Measurements from ENCODE around the gene KLRF1.

Gene KLRF1

GRCh38 chr12:9786726-9787717 lies 40.3 kb upstream of the KLRF1 start:
- Histone ChIP-seq H3K9me2 (ENCODE audit: low read depth, low read length) (no peaks in the 10 kb centered on the region), H3K9me3 (ENCODE audit: low read length) (no peaks in the 10 kb centered on the region), H3K27me3 (ENCODE audit: insufficient read depth, low read length) (no peaks in the 10 kb centered on the region; the same call in 1 of the 2 replicates), H2AFZ (ENCODE audit: low read length) (no peak overlapping the region), H3K36me3 (ENCODE audit: insufficient read depth, low read length) (no peaks in the 10 kb centered on the region), H3K4me3 (ENCODE audit: low read depth, low read length, poor library complexity, severe bottlenecking) (no peak overlapping the region), H3K27ac (ENCODE audit: low read depth, low read length, poor library complexity, severe bottlenecking) (no peak overlapping the region), H4K20me1 (ENCODE audit: insufficient read depth, low read length) (no peaks in the 10 kb centered on the region), H3K9ac (ENCODE audit: low read length) (no peak overlapping the region), H3K4me1 (ENCODE audit: insufficient read depth, low read length, severe bottlenecking) (no peaks in the 10 kb centered on the region), H3K79me2 (ENCODE audit: insufficient read depth, low read length) (no peaks in the 10 kb centered on the region), H3K4me2 (ENCODE audit: low read length) (no peak overlapping the region), H3F3A (ENCODE audit: insufficient read depth, low read length) (no peaks in the 10 kb centered on the region)
- no peak for TF ChIP-seq EZH2 (IDR thresholded peaks at IDR 0.05; ENCODE audit: borderline replicate concordance, low read length)
- no peak for TF ChIP-seq CTCF (IDR thresholded peaks at IDR 0.05; ENCODE audit: low read length)

DNA sequence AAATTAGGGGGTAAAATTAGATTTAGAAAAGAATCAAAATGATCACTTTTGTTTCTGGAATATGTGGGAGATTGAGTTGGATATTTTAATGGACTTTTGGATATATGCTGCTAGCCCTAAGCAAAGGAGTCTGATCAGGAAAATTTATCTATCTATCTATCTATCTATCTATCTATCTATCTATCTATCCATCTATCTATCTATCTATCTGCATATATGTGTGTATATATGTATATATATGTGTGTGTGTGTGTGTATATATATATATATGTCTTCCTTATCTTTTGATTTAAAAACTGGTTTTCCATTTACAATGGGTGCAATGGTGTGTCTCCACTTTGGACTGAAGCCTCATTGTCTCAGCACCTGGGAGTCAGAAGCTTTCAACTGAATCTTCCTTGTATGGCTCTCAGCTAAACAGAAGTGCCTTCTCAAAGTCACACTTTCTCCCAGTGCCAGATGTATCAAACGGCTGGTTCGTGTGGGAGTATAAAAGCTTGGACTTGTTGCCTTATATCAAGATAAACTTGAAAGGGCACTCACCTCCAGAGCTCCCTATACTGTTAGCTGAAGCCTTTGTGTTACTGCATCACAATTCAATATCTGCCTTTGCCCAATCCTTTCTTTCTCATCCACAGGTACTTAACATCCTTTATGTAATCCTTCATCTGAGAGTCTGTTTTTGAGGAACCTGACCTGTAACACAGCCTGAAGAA lies 34.9 kb upstream of the KLRF1 start:
- H3K27ac ChIP-seq (ENCODE audit: low read depth, low read length, poor library complexity, severe bottlenecking): no peak overlapping the region
- no peak overlapping the region for H3K9ac ChIP-seq (ENCODE audit: low read length)
- no peaks in the 10 kb centered on the region for H3F3A ChIP-seq (ENCODE audit: insufficient read depth, low read length)
- H3K4me2 ChIP-seq (ENCODE audit: low read length): no peak overlapping the region
- TF ChIP-seq CTCF (IDR thresholded peaks at IDR 0.05; ENCODE audit: low read length): no peak
- no peak for TF ChIP-seq EZH2 (IDR thresholded peaks at IDR 0.05; ENCODE audit: borderline replicate concordance, low read length)
- H3K9me3 ChIP-seq (ENCODE audit: low read length): no peaks in the 10 kb centered on the region
- H3K79me2 ChIP-seq (ENCODE audit: insufficient read depth, low read length): no peaks in the 10 kb centered on the region
- H4K20me1 ChIP-seq (ENCODE audit: insufficient read depth, low read length): no peaks in the 10 kb centered on the region
- no peak overlapping the region for H2AFZ ChIP-seq (ENCODE audit: low read length)
- H3K27me3 ChIP-seq (ENCODE audit: insufficient read depth, low read length): no peaks in the 10 kb centered on the region; the same call in 1 of the 2 replicates
- no peaks in the 10 kb centered on the region for H3K9me2 ChIP-seq (ENCODE audit: low read depth, low read length)
- no peaks in the 10 kb centered on the region for H3K36me3 ChIP-seq (ENCODE audit: insufficient read depth, low read length)
- no peak overlapping the region for H3K4me3 ChIP-seq (ENCODE audit: low read depth, low read length, poor library complexity, severe bottlenecking)
- no peaks in the 10 kb centered on the region for H3K4me1 ChIP-seq (ENCODE audit: insufficient read depth, low read length, severe bottlenecking)

DNA sequence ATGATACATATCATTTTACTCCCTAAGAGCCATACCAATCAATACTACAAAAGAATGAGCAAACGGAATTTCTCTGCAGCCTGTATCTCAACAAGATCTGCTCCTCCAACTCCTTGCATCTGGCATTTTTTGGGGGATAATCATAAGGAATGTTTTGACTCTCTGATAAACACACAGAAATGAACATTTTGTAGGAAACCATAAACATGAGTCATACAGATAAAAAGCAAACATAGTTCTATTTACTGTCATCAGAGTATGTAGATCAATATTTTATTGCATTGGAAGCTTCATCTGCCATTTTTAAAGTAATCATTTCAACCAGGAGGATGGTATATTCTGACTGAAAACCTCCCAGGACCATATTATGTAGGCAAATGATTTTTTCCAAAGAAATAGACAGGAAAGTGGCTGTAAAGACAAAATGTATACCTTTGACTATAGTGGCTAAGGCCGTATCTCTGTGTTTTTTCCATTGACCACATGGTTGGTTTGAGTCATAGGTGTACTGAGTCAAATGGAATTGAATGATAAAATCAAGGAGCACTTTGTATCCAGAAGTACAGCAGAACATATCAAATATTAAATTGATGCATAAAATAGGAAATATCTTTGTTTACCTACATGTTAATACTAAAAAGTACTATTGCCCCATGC lies 34.2 kb upstream of the KLRF1 start:
- H4K20me1 ChIP-seq (ENCODE audit: insufficient read depth, low read length): no peaks in the 10 kb centered on the region
- H3K4me2 ChIP-seq (ENCODE audit: low read length): no peak overlapping the region
- TF ChIP-seq CTCF (IDR thresholded peaks at IDR 0.05; ENCODE audit: low read length) (no peak), EZH2 (IDR thresholded peaks at IDR 0.05; ENCODE audit: borderline replicate concordance, low read length) (no peak)
- H3K4me3 ChIP-seq (ENCODE audit: low read depth, low read length, poor library complexity, severe bottlenecking): no peak overlapping the region
- no peaks in the 10 kb centered on the region for H3K79me2 ChIP-seq (ENCODE audit: insufficient read depth, low read length)
- no peaks in the 10 kb centered on the region for H3K4me1 ChIP-seq (ENCODE audit: insufficient read depth, low read length, severe bottlenecking)
- H3K9ac ChIP-seq (ENCODE audit: low read length): no peak overlapping the region
- H3K9me3 ChIP-seq (ENCODE audit: low read length): no peaks in the 10 kb centered on the region
- no peaks in the 10 kb centered on the region for H3K36me3 ChIP-seq (ENCODE audit: insufficient read depth, low read length)
- no peaks in the 10 kb centered on the region for H3F3A ChIP-seq (ENCODE audit: insufficient read depth, low read length)
- no peak overlapping the region for H3K27ac ChIP-seq (ENCODE audit: low read depth, low read length, poor library complexity, severe bottlenecking)
- no peaks in the 10 kb centered on the region for H3K9me2 ChIP-seq (ENCODE audit: low read depth, low read length)
- no peaks in the 10 kb centered on the region; the same call in 1 of the 2 replicates for H3K27me3 ChIP-seq (ENCODE audit: insufficient read depth, low read length)
- H2AFZ ChIP-seq (ENCODE audit: low read length): no peak overlapping the region

All from OCI-LY1 (cell line).